HG03460 (cell line): Measurements from ENCODE around the gene ABI2.

Source experiments
- ATAC-seq: cut with Tn5 transposase; IDR thresholded peaks from one replicate; pipeline ENCODE4 v1.9.1; 2021; ENCODE audit not compliant: unreplicated experiment

ABI2 gene

GRCh38 chr2:203471323-203471722, 143.1 kb downstream of the ABI2 start:
- ATAC-seq, result no peak

GRCh38 chr2:203476881-203477280, 148.7 kb downstream of the ABI2 start:
- ATAC-seq, result no peak

GRCh38 chr2:203480623-203481022, 152.4 kb downstream of the ABI2 start:
- ATAC-seq, result no peak

- ATAC-seq, result peak; percentile 82
These were observed 156.3 kb downstream of the ABI2 start for GRCh38 chr2:203484266-203485112.

GRCh38 chr2:203489531-203489930, 161.3 kb downstream of the ABI2 start:
- no peak for ATAC-seq

- no peak for ATAC-seq
These were observed 162.2 kb downstream of the ABI2 start for GRCh38 chr2:203490391-203490790.

GRCh38 chr2:203492965-203493364, 164.8 kb downstream of the ABI2 start:
- no peak for ATAC-seq
